ES-I3 (cell line): ENCODE data around the gene NFIA.

Experiments
- H3K36me3 ChIP-seq: 2 replicates; pipeline ENCODE4 v1.6.1; 2013; ENCODE audit warnings: mild to moderate bottlenecking, low read length, control low read depth, moderate library complexity; ENCODE audit not compliant: insufficient read depth
- H3K4me1 ChIP-seq: 2 replicates; pipeline ENCODE4 v1.6.1; 2013; ENCODE audit warnings: mild to moderate bottlenecking, control low read depth, low read length; ENCODE audit not compliant: insufficient read depth
- H3K9ac ChIP-seq: 2 replicates; pipeline ENCODE4 v1.6.1; 2013; ENCODE audit warnings: low read depth, mild to moderate bottlenecking, low read length, moderate library complexity
- H3K9me3 ChIP-seq: 2 replicates; pipeline ENCODE4 v1.6.1; 2013; ENCODE audit warnings: mild to moderate bottlenecking, low read length, moderate library complexity; ENCODE audit not compliant: control insufficient read depth, insufficient read depth

NFIA gene

DNA sequence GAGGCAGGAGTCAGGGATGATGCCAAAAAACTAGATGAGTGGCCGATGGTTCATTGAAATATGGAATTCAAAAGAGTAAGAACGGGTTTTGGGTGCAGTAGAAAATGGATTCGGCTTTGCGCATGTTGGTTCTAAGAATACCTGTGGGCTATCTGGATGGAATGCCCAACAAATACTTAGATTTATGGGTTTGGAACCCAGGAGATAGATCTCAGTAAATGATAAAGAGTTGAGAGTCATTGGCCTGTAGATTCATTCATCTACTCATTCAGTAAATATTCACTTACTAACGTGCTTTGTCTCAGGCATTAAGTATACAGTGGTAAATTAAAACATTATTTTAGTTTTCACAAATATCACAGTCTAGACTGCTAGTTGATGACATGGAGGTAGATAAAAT, 247.7 kb downstream of the NFIA start:
- Histone ChIP-seq H3K36me3 (no peaks in the 10 kb centered on the region), H3K9ac (no peak overlapping the region), H3K9me3 (no peaks in the 10 kb centered on the region), H3K4me1 (no peaks in the 10 kb centered on the region)

DNA sequence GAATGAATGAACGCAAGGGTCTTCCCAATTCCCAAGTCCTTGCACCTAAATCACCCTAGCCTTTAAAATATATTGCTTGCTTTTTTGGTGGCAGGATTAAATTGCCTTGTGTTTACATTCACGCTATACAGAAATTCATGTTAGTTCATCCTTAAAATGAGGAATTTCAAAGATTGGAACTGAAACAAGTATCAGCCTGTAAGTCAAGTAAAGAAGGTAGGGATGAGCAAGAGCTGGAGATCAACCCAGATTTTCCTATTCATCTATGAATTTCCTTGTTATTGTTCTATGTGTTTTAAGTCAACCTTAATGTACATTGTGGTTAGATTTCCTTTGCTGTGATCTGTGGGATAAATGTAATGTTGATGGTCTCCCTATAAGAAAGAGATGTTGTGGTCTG, 248.2 kb downstream of the NFIA start:
- Histone ChIP-seq H3K9me3 (no peaks in the 10 kb centered on the region), H3K36me3 (no peaks in the 10 kb centered on the region), H3K4me1 (no peaks in the 10 kb centered on the region), H3K9ac (no peak overlapping the region)

DNA sequence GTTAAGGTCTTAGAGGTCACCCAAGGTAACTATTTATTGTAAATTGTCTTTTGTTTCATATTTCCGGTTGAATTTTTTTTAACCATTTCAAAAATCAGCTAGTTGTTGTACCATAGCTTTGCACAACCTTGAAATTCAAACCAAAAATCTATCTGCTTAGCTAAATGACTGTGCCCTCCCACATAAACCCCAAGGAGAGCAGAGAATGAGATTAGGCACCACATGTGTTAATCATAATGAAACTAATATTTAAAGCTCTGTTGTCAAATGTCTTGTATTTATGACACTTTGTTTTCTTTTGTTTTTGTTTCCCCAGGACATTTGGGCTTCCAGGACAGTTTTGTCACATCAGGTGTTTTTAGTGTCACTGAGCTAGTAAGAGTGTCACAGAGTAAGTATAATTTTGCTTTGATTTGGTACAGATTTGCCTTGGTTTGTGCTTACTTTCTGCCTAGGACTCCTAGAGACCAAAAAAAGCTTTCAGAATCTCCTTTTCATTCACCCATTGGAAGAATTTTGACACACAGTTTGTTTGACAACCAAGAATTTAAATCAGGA, 249.9 kb downstream of the NFIA start:
- peaks cover 10% of the 10 kb centered on the region for H3K4me1 ChIP-seq
- H3K9me3 ChIP-seq, result no peaks in the 10 kb centered on the region
- H3K36me3 ChIP-seq, result no peaks in the 10 kb centered on the region
- no peak overlapping the region for H3K9ac ChIP-seq

GRCh38 chr1:61332796-61333195, 250.4 kb downstream of the NFIA start:
- H3K9me3 ChIP-seq, result no peaks in the 10 kb centered on the region
- peaks cover 15% of the 10 kb centered on the region for H3K4me1 ChIP-seq
- H3K36me3 ChIP-seq, result no peaks in the 10 kb centered on the region
- no peak overlapping the region for H3K9ac ChIP-seq

DNA sequence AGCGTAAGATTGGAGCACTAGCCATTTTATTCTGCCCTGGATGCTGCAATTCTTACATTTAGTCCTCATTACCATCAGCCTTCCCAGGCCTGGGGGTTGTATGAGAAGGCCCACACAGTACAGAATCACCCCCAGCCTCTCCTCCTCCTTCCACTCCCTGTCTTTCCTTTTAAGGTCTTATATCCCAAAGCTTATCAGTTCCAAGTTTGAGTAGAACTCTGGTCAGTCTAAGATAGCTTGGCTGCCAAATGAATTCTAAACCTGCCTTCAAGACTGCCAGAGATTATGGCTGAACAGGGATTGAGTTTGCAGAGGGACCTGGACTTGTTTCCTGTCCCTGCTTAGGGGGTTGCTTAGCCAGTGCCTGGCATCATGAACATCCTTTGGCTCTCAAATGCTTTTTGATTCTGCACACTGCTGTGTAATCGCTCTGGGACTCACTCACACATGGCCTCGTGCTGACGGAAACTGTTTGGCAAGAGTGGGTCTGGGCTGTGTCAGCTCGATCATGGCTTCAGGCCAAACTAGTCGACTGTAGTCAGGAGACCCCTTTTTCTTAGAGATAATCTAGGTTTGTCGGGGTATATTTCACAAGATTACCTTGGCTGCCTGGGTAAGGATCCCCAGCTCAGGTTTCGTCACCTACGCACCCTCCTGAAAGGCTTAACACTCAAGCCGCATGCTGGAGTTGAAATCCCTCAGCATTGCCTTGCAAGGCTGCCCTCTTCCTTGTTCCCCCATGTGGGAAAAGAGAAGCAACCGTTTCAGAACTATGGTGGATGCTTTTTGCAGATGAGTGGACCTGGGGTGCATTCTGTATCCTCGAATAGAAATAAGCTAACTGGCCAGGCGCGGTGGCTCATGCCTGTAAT, 252.6 kb downstream of the NFIA start:
- no peaks in the 10 kb centered on the region for H3K36me3 ChIP-seq
- H3K4me1 ChIP-seq, result peaks cover 23% of the 10 kb centered on the region
- no peaks in the 10 kb centered on the region for H3K9me3 ChIP-seq

DNA sequence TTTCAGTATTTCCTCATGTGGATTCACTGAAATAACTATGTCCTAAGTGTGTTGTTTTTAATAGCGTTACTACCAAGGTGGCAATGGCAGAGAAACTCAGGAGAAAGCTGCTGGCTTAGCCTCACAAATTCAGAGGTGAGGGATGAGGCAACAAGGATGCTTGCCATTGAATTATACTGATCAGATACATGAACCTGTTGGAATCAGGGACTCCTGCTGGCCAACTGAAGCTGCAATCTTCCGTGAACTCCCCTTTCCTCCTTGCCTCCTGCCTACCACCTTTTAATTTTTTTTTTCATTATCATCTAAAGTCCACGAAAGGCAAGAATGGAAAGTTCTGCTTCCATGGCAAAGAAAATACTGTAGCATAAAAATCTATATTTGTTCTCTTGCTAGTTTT, 254.7 kb downstream of the NFIA start:
- no peaks in the 10 kb centered on the region for H3K9me3 ChIP-seq
- no peaks in the 10 kb centered on the region for H3K36me3 ChIP-seq
- H3K4me1 ChIP-seq, result peaks cover 23% of the 10 kb centered on the region
- H3K9ac ChIP-seq, result no peak overlapping the region

More for the DNA sequence above, 252.6 kb downstream of the NFIA start:
- H3K9ac ChIP-seq, result no peak overlapping the region

DNA sequence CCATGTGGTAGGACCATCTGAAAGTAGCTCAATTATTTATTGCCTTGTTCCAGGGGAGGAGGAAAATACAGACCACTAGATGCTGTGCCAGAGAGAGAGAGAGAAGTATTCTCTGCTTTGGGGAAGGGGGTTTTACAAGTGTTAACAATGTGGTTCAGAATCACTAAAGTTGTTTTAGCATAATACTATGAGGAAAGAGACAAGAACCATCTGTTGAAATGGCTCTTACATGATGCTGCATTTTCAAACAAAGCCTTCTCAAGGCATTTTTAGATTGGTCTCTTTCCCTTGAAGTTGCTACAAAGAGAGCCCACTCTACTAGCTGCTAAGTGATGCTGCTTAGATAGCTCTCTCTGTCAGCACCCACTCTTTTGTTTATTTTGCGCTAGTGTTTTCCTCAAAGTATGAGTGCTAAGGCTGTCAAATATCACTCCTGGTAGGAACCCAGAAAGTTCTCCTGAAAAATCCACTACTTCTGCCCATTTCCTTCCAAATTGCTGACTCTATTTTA, 255.1 kb downstream of the NFIA start:
- H3K9ac ChIP-seq, result no peak overlapping the region
- H3K9me3 ChIP-seq, result no peaks in the 10 kb centered on the region
- H3K36me3 ChIP-seq, result no peaks in the 10 kb centered on the region
- peaks cover 23% of the 10 kb centered on the region for H3K4me1 ChIP-seq

DNA sequence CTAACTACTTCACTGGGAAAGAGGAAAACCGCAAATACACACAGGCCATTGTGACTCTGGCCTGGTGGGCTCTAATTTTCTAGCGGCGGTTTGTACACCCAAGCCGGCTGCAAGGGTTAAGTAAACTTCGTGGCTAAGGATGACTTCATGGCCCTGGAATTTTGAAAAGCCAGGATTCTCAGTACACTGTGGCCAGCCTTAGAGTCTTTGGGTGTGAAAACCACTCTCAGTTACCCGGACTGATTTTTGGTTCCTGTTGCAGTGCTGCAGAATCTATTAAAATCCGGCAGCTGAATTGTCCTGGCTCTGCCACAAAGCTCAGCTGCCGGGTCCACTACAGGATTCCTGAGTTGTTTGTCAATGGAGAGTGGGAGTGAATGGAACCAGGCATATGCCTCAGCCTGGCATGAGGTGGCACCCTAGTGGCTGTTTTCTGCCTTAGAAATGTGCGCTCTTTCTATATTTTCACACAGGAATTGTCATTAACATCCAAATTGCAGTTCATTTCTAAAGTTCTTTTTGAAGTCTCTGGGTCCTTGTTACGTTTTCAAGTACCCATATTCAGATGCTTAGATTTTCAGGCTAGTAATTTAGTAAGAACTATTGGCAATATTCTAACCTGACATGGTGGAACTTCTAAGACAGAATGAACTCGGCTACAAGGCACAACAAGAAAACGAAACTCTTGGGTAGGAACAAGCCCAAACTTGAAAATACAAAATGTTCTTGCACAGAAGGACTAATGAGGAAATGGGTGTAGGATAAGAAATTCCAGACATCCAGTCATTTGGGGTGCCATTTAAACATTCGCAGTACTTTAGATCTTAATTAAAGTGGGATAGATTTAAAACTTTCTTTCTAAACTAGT, 255.9 kb downstream of the NFIA start:
- peak overlapping the region; percentile 3; the same call in 1 of the 2 replicates for H3K9ac ChIP-seq
- H3K36me3 ChIP-seq, result no peaks in the 10 kb centered on the region
- H3K4me1 ChIP-seq, result peaks cover 23% of the 10 kb centered on the region
- no peaks in the 10 kb centered on the region for H3K9me3 ChIP-seq

DNA sequence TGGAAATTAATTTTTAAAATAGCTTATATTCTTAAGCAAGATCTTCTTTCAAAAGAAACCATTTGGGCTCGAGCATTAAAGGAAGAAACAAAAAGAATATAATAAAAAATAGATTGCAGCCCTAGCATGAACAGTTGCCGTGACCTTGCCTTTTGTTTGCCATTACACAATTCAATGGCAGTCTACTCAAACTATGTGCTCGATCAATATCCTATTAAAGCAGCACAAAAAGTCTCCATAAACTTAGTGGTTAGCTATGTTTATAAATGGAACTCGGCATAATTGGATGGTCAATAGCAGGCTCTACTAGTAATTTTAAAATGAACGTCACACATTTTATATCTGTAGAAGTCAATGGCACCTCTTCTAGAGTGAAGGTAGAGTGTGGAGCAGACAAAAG, 256.5 kb downstream of the NFIA start:
- H3K36me3 ChIP-seq, result no peaks in the 10 kb centered on the region
- peaks cover 27% of the 10 kb centered on the region for H3K4me1 ChIP-seq
- H3K9me3 ChIP-seq, result no peaks in the 10 kb centered on the region
- H3K9ac ChIP-seq, result no peak overlapping the region

DNA sequence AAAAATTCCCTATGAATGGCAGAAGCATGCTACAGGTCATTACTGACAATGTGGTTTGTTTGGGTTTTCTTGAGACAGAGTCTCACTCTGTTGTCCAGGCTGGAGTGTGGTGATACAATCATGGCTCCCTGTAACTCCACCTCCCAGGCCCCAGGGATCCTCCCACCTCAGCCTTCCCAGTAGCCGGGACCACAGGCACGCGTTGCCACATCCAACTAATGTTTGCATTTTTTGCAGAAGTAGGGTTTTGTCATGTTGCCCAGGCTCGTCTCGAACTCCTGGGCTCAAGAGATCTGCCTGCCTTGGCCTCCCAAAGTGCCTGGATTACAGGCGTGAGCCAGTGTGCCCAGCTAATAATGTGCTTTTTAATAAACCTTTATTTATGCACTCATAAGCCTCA, 259.1 kb downstream of the NFIA start:
- Histone ChIP-seq H3K9me3 (no peaks in the 10 kb centered on the region; the same call in 1 of the 2 replicates), H3K4me1 (peaks cover 28% of the 10 kb centered on the region), H3K9ac (no peak overlapping the region), H3K36me3 (no peaks in the 10 kb centered on the region)

- Histone ChIP-seq H3K36me3 (no peaks in the 10 kb centered on the region), H3K9ac (no peak overlapping the region), H3K9me3 (no peaks in the 10 kb centered on the region; the same call in 1 of the 2 replicates), H3K4me1 (0 out of 2 replicates have a peak, but pooled peaks cover 6% of the 10 kb centered on the region)
Observed at GRCh38 chr1:61343734-61344420, 261.5 kb downstream of the NFIA start.

DNA sequence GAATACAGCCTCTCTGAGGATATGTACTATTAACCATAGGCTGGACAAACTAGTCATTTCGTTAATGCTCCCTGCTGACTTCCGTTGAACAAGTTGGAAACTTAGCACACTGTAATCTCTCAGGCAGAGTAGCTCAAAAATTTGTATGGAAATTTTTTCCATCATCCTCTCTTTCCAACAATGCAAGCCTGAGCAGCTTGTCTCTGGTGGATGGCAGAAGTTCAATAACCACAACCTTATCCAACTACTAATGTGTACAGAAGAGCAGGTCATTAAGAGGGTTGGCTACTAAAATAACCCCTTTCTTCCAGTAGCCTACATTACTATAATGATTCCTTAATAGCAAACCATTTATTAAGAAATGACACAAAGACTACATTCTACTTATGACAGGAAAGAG, 262.3 kb downstream of the NFIA start:
- Histone ChIP-seq H3K9ac (no peak overlapping the region), H3K4me1 (0 out of 2 replicates have a peak, but pooled peaks cover 6% of the 10 kb centered on the region), H3K9me3 (no peaks in the 10 kb centered on the region; the same call in 1 of the 2 replicates), H3K36me3 (no peaks in the 10 kb centered on the region)

DNA sequence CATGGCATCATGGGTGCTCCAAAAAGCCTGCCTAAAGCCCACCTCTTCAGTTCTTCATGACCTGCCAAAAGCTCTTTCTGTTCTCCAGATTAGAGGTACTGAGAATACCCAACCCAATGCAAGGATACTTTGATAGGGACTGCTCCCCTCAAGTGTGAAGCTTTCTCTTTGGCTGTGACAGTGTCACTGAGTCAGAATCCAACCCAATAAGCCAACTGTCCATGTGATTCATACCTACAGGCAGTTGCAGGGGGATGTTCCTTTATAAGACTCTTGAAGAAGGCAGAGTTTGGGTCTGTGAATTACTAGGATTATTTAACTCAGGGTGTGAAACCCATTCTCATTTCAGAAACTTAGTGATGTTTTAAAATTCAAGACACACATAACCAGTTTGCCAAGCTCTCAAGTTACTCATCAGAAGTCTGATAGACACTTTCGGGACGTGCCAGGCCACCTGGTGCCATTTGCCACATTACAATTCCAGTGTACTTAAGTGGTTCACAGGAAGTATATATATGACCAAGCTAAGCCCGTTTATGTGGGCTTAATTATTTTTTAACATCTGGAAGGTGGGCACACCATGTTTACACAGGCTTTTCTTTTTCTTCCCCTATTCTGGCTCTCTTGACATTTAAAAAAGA, 265.8 kb downstream of the NFIA start:
- no peak overlapping the region for H3K9ac ChIP-seq

More for the DNA sequence above, 265.8 kb downstream of the NFIA start:
- H3K36me3 ChIP-seq, result no peaks in the 10 kb centered on the region
- no peaks in the 10 kb centered on the region; the same call in 1 of the 2 replicates for H3K9me3 ChIP-seq
- peaks cover 12% of the 10 kb centered on the region; the same call in 1 of the 2 replicates for H3K4me1 ChIP-seq
